WTC11 (cell line): ENCODE data around the gene MEIS2. TPM values are rescaled to one million over a fixed set of nuclear protein-coding genes. Genes with fewer than 3 reads are reported as not detected.

Experiments used
- ATAC-seq: fragments of 200-7000 bp; cut with Tn5 transposase; 2 replicates; pipeline ENCODE4 v1.10.0; 2021; ENCODE audit warnings: mild to moderate bottlenecking, moderate library complexity
- CTCF ChIA-PET: fragments of 300-600 bp; sonication (Branson Sonifier 250); formaldehyde crosslinking; loops from one replicate; lab custom pipeline; 2021; ENCODE audit warnings: antibody characterized with exemption; lab: Charles Lee
- POLR2A ChIA-PET: fragments of 350-600 bp; sonication (Branson Sonifier 250); formaldehyde crosslinking; loops from one replicate; lab custom pipeline; 2021; ENCODE audit warnings: antibody characterized with exemption; lab: Charles Lee
- DNase-seq: peaks from one replicate; pipeline ENCODE4 v3.0.0; 2021; ENCODE audit warnings: low spot score
- H3K27ac Mint-ChIP-seq: 2 replicates; pipeline ENCODE4 v1.8.0; 2021; ENCODE audit warnings: mixed read lengths
- H3K27me3 Mint-ChIP-seq: 2 replicates; pipeline ENCODE4 v1.8.0; 2021; ENCODE audit warnings: low read depth, mild to moderate bottlenecking, moderate library complexity, mixed read lengths
- H3K36me3 Mint-ChIP-seq: 2 replicates; pipeline ENCODE4 v1.8.0; 2021; ENCODE audit warnings: mixed read lengths
- H3K4me1 Mint-ChIP-seq: 2 replicates; pipeline ENCODE4 v1.8.0; 2022; ENCODE audit warnings: mixed read lengths
- H3K4me3 Mint-ChIP-seq: 2 replicates; pipeline ENCODE4 v1.8.0; 2021; ENCODE audit warnings: mild to moderate bottlenecking, moderate library complexity, mixed read lengths
- H3K9me3 Mint-ChIP-seq: 2 replicates; pipeline ENCODE4 v1.8.0; 2021; ENCODE audit warnings: mixed read lengths
- AFF4 ChIP-seq: sonication (generic); formaldehyde crosslinking; IDR thresholded peaks from 2 replicates; pipeline ENCODE4 v1.8.1; 2023; ENCODE audit warnings: mild to moderate bottlenecking, missing genetic modification reagents, borderline replicate concordance
- CREB1 ChIP-seq: sonication (generic); formaldehyde crosslinking; IDR thresholded peaks from 2 replicates; pipeline ENCODE4 v1.8.0; 2023; ENCODE audit warnings: mild to moderate bottlenecking, missing genetic modification reagents
- E2F4 ChIP-seq: sonication (generic); formaldehyde crosslinking; IDR thresholded peaks from 2 replicates; pipeline ENCODE4 v1.8.1; 2022; ENCODE audit warnings: low read depth, mild to moderate bottlenecking, moderate library complexity, missing genetic modification reagents, borderline replicate concordance
- ERG ChIP-seq: fragments of 250-450 bp; sonication (Bioruptor Pico); IDR thresholded peaks from 2 replicates; pipeline ENCODE4 v1.8.0; 2021; ENCODE audit warnings: mild to moderate bottlenecking
- FOXJ3 ChIP-seq: sonication (generic); formaldehyde crosslinking; IDR thresholded peaks from 2 replicates; pipeline ENCODE4 v1.9.0; 2021; ENCODE audit warnings: missing genetic modification reagents, mild to moderate bottlenecking, borderline replicate concordance
- FOXP4 ChIP-seq: sonication (generic); formaldehyde crosslinking; IDR thresholded peaks from 2 replicates; pipeline ENCODE4 v1.8.0; 2022; ENCODE audit warnings: mild to moderate bottlenecking, missing genetic modification reagents
- IRF1 ChIP-seq: sonication (generic); formaldehyde crosslinking; IDR thresholded peaks from 2 replicates; pipeline ENCODE4 v1.8.0; 2023; ENCODE audit warnings: missing genetic modification reagents
- JAZF1 ChIP-seq: fragments of 250-450 bp; sonication (Bioruptor Pico); IDR thresholded peaks from 2 replicates; pipeline ENCODE4 v1.9.0; 2021; ENCODE audit warnings: moderate library complexity, mild to moderate bottlenecking, inconsistent platforms
- NFATC4 ChIP-seq: fragments of 250-450 bp; sonication (Bioruptor Pico); IDR thresholded peaks from 2 replicates; pipeline ENCODE4 v1.9.0; 2021; ENCODE audit warnings: mild to moderate bottlenecking
- PRRX2 ChIP-seq: fragments of 250-450 bp; sonication (Bioruptor Pico); IDR thresholded peaks from 2 replicates; pipeline ENCODE4 v1.8.0; 2021; ENCODE audit warnings: mild to moderate bottlenecking
- SMAD4 ChIP-seq: sonication (generic); formaldehyde crosslinking; IDR thresholded peaks from 2 replicates; pipeline ENCODE4 v1.8.0; 2022; ENCODE audit warnings: mild to moderate bottlenecking, missing genetic modification reagents
- STAT6 ChIP-seq: sonication (generic); formaldehyde crosslinking; conservative IDR thresholded peaks from 2 replicates; pipeline ENCODE4 v1.8.1; 2023; ENCODE audit warnings: mild to moderate bottlenecking, low read depth, missing genetic modification reagents, moderate library complexity
- ZBTB21 ChIP-seq: sonication (generic); formaldehyde crosslinking; IDR thresholded peaks from 2 replicates; pipeline ENCODE4 v1.8.1; 2023; ENCODE audit warnings: mild to moderate bottlenecking, missing genetic modification reagents, borderline replicate concordance
- ZBTB43 ChIP-seq: sonication (generic); formaldehyde crosslinking; IDR thresholded peaks from 2 replicates; pipeline ENCODE4 v1.8.1; 2023; ENCODE audit warnings: mild to moderate bottlenecking, missing genetic modification reagents
- ZNF232 ChIP-seq: sonication (generic); formaldehyde crosslinking; IDR thresholded peaks from 2 replicates; pipeline ENCODE4 v1.8.0; 2022; ENCODE audit warnings: mild to moderate bottlenecking, missing genetic modification reagents
- ZNF532 ChIP-seq: fragments of 250-450 bp; sonication (Bioruptor Pico); IDR thresholded peaks from 2 replicates; pipeline ENCODE4 v1.9.0; 2021; ENCODE audit warnings: mild to moderate bottlenecking, borderline replicate concordance
- ZNF671 ChIP-seq: fragments of 250-450 bp; sonication (Bioruptor Pico); IDR thresholded peaks from 2 replicates; pipeline ENCODE4 v1.8.0; 2021; ENCODE audit warnings: mild to moderate bottlenecking
- total RNA-seq: library from RNA; stranded (reverse); gene quantifications from 3 replicates; pipeline ENCODE4 v1.2.3, GENCODE V29; 2021

The MEIS2 gene
- total RNA-seq, 1 experiment from 2014 or later, result 0.57 TPM

GRCh38 chr15:37133602-37134001, 33.3 kb upstream of the MEIS2 start (continued):
- no peak for TF ChIP-seq E2F4

GRCh38 chr15:37132826-37133417, 32.6 kb upstream of the MEIS2 start:
- Mint-ChIP-seq H3K36me3 (no peaks in the 10 kb centered on the region), H3K4me3 (no peak overlapping the region), H3K27ac (no peak overlapping the region), H3K27me3 (no peaks in the 10 kb centered on the region), H3K9me3 (no peaks in the 10 kb centered on the region), H3K4me1 (peaks cover 19% of the 10 kb centered on the region)
- DNase-seq, result no peak
- ATAC-seq, result no peak
- POLR2A ChIA-PET, result no interaction called here
- CTCF ChIA-PET, result no interaction called here
- TF ChIP-seq NFATC4 (no peak), IRF1 (no peak), STAT6 (CRISPR knock-in tag) (no peak), SMAD4 (CRISPR knock-in tag) (no peak), ZNF532 (CRISPR knock-in tag) (no peak), AFF4 (CRISPR knock-in tag) (no peak), CREB1 (CRISPR knock-in tag) (no peak), FOXP4 (CRISPR knock-in tag) (no peak), ZNF671 (CRISPR knock-in tag) (no peak), ZNF232 (CRISPR knock-in tag) (no peak), ZBTB21 (no peak), ZBTB43 (CRISPR knock-in tag) (no peak), ERG (no peak), PRRX2 (CRISPR knock-in tag) (no peak), JAZF1 (no peak), FOXJ3 (no peak)
